HUDEP-2 (cell line): ENCODE results near the gene RIT2.

Experiments
- DNase-seq, 76 experiments: peaks; one replicate each; lab custom pipeline; 2025; ENCODE audit not compliant: unreplicated experiment in 76 of 76; lab: John Stamatoyannopoulos, UW

RIT2 gene

DNA sequence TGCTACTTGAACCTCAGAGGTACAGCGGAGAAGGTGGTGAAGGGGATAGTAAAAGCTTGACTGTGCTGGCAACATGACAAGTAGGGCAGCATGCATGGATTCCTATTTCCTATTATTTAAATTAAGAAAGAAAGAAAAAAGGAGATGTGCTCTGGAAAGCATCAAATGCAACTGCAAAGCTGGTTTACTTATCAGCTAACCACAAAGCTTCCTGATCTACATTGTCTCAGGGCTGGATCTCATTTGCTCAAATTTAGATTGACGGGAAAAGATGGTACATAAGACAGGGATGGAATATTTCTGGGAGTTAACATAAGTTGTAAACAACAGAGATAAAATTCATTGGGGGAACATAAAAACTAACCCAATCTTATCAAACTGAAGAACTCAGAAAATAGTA lies 178.0 kb downstream of the RIT2 start:
- DNase-seq = no peak

GRCh38 chr18:42936289-42936688 lies 179.2 kb downstream of the RIT2 start:
- DNase-seq = no peak

GRCh38 chr18:42931491-42931890 lies 184.0 kb downstream of the RIT2 start:
- no peak for DNase-seq

DNA sequence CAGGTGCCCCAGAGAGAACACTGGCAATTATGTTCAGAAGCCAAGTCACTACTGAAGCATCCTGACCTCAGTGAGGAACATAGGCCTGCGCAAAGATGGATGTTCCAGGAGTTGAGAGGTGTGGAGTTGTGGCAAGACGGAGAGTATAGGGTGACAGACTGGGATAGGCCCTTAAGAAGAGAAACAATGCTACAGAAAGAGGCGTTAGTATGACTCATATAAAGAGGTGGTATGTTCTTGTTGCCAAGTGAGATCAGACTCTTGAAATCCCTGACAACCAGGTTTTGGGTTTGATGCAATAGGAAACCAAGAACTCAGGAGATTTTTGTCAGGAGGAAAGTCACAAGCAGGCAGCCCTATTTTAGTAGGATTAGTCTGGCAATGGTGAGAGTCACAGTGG lies 185.6 kb downstream of the RIT2 start:
- no peak for DNase-seq

GRCh38 chr18:42929181-42929580 lies 186.3 kb downstream of the RIT2 start:
- DNase-seq = no peak

DNA sequence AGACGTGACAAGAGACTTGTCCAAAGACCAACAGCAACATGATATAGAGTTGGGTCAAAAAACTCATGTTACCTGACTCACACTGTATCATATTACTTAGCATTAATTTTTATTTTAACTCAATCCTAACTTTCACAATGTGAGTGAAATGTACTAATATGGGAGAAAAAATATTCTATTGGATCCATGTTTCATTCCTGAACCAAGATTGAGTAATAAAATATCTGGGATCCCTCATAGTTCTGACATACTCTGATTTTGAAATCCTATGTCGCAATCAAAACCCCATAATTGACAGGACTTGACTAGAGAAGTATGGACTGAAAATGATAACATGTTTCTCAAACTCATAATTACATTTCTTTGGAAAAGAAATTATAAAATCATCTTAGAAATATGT lies 190.4 kb downstream of the RIT2 start:
- DNase-seq = no peak

- DNase-seq = no peak
Observed at GRCh38 chr18:42922363-42922762, 193.1 kb downstream of the RIT2 start.

DNA sequence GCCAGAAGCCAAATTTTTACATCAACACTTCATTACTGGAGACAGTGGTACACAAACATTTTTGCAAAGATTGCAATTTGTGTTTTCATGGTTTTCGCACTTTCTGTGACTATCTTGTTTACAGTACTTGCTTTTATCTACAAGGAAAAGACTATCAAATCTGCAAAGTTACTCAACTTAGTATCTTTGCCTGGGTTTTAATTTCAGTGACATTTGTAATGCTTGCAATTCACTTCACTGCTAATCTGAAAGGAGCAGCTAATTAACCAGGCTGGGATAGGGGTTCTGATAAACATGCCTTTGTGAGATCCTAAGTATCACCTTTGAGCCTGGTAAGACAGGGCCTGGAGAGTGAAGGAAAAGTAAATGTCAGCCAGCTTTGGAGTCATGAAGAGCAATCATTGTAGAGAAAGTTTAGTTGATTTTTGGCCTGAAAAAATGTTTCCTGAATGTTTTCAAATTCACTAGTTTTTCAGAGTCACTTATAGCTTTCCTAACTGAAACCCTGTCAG lies 194.2 kb downstream of the RIT2 start:
- no peak for DNase-seq

- no peak for DNase-seq
Observed at GRCh38 chr18:42920621-42921020, 194.9 kb downstream of the RIT2 start.

- no peak for DNase-seq
Observed at GRCh38 chr18:42915299-42915698, 200.2 kb downstream of the RIT2 start.

DNA sequence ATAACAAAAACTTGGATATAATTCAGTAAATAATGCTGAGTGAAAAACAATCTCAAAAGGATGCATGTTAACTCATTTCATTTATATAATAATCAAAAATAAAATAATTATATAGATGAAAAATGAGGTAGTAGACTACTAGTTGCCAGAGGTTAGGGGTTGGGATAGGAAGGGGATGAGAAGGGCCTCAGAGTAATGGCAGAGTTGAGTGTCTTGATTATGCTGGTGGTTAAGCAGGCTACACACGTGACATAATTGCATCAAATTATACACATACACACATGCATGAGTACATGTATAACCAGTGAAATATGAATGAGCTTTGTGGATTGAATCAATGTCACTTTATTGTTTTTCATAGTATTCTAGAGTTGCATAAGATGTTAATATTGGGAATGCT lies 201.0 kb downstream of the RIT2 start:
- DNase-seq = no peak

DNA sequence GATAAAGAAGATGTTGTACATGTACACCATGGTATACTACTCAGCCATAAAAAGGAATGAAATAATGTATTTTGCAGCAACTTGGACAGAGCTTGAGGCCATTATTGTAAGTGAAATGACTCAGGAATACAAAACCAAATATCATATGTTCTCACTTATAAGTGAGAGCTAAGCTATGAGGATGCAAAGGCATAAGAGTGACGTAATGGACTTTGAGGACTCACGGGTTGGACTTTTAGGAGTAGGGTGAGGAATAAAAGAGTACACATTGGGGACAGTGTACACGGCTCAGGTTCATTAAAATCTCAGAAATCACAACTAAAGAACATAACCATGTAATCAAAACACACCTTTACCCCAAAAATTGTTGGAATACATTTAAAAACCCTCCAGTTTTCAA lies 206.4 kb downstream of the RIT2 start:
- no peak for DNase-seq

DNA sequence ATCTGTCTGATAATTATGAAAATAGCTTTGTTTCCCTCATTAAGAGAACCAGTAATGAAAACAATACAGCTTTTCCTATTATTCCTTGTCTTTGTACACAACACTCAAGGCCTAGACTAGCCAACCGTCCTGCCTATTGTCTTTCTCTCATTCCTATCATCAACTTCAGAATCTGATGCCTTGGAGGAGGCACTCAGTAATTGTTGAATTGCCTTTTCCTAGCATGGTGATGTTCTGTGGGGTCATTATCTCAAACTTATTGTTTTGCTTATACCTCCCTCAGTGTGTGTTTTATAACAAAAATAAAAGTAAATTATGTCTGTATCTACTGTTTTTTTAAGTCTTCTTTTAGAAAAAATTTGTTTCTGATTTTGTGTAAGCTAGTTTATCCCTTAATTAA lies 208.7 kb downstream of the RIT2 start:
- DNase-seq = no peak

- DNase-seq = no peak
Observed at GRCh38 chr18:42901161-42901560, 214.3 kb downstream of the RIT2 start.

GRCh38 chr18:42893977-42894376 lies 221.5 kb downstream of the RIT2 start:
- DNase-seq = no peak

DNA sequence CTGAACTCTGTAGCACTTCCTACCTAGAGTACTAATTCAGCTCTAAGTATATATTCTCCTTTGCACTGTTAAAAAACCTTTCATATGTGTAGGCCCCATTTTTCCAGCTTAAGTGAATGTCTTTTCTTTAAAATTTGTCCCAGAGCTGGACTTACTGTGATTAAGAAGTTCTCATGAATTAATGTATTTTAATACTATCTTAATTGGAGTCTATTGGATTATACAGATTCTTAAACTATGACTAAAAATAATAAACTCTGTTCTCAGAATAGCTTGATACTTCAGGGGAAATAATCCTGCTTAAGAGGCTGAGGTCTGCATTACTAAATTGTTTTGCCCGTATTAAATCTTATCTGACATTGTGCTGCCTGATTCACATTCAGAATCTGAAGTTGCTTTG lies 223.3 kb downstream of the RIT2 start:
- DNase-seq = no peak

- no peak for DNase-seq
Observed at GRCh38 chr18:42891705-42892104, 223.8 kb downstream of the RIT2 start.

DNA sequence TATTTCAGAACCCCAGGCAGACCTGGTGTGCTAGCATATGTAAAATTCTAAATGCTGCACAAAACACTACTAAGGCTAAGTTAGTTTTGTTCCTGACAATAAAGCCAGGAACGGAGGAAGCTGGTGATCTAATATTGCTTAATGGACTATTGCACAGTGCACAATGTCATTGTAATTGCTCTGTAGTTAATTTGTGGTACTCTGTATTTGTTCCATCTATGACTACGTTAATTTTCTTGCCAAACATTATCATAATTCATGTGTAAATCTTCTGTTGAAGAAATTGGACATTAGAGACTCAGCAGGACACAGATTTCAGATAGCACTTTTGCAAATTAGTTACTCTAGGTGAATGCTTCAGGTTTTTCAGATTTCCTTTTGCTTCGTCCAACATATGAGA lies 232.3 kb downstream of the RIT2 start:
- no peak for DNase-seq

GRCh38 chr18:42882122-42882521 lies 233.4 kb downstream of the RIT2 start:
- DNase-seq = no peak

DNA sequence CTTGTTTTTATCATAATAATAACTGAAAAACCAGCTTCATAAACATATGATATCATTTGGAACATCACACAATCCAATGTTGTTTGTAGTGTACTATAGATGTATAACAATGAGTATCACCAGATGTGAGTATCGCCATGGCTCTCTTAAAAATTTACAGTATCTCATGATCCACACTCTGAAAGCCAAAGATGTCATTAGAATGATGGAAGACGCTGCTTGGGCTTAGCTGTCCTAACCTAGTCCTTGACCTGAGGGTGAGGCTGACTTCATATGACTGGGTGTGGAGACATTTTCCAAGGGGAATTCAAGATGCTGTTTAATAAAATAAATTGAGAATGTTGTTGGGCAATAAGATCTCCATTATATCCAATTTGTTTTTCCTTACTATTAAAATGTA lies 242.6 kb downstream of the RIT2 start:
- no peak for DNase-seq

- no peak for DNase-seq
Observed at GRCh38 chr18:42864876-42865275, 250.6 kb downstream of the RIT2 start.

- DNase-seq = no peak
Observed at GRCh38 chr18:42861271-42861670, 254.2 kb downstream of the RIT2 start.

GRCh38 chr18:42860548-42860947 lies 254.9 kb downstream of the RIT2 start:
- no peak for DNase-seq

GRCh38 chr18:42860011-42860410 lies 255.5 kb downstream of the RIT2 start:
- DNase-seq = no peak
